ENCODE results near the gene ZNF41. TPM values are rescaled to one million over a fixed set of nuclear protein-coding genes. Genes with fewer than 3 reads are reported as not detected.
"Not testable (repeated sequence)": the region's sequence is repeated elsewhere in the genome, so short reads cannot be mapped to it uniquely, and the experiment has no call there.

The ZNF41 gene
- polyA plus RNA-seq: 1 to 10 TPM; 1.3 to 3.5 (median 2.1) TPM

- H3K27ac ChIP-seq (ENCODE audit: low read depth, low read length): peak within 1 kb of the TSS; percentile 75
- 0 to 31% (median 0%) methylated on average over 45 to 77 of the region's 77 CpGs for WGBS, 3 donors
Measured at GRCh38 chrX:47482512-47483305, at the start of gene ZNF41. ZNF41 (minus strand) TSS chrX:47483222; CDS start chrX:47467481, 15,741 bp downstream.

GRCh38 chrX:47530049-47530448, 47.0 kb upstream of the ZNF41 start:
- H3K27ac ChIP-seq (ENCODE audit: low read depth, low read length): no peak overlapping the region
- 82 to 91% (median 84%) methylated on average over 4 to 6 of the region's 6 CpGs for WGBS, 3 donors

GRCh38 chrX:47529548-47529947, 46.5 kb upstream of the ZNF41 start:
- H3K27ac ChIP-seq (ENCODE audit: low read depth, low read length): no peak overlapping the region
- whole genome bisulfite sequencing, 3 donors: 83 to 92% (median 89%) methylated on average over 6 to 8 of the region's 8 CpGs

- H3K27ac ChIP-seq (ENCODE audit: low read depth, low read length): no peak overlapping the region
- 2 to 33% (median 4%) methylated on average over 18 to 33 of the region's 34 CpGs for WGBS, 3 donors
Measured at GRCh38 chrX:47523713-47524166, 40.7 kb upstream of the ZNF41 start.

- H3K27ac ChIP-seq (ENCODE audit: low read depth, low read length): no peak overlapping the region
- WGBS, 3 donors: 0 to 19% (median 2%) methylated on average over 9 to 33 of the region's 33 CpGs
Measured at GRCh38 chrX:47523297-47523696, 40.3 kb upstream of the ZNF41 start.

GRCh38 chrX:47518144-47518543, 35.1 kb upstream of the ZNF41 start:
- H3K27ac ChIP-seq (ENCODE audit: low read depth, low read length): no peak overlapping the region
- 59 to 70% methylated on average over 3 of the region's 3 CpGs; no CpG with 5 or more reads in 1 of the 3 donors for WGBS, 3 donors

- WGBS, 3 donors: 87 to 95% (median 88%) methylated on average over 8 of the region's 8 CpGs
- no peak overlapping the region for H3K27ac ChIP-seq (ENCODE audit: low read depth, low read length)
Measured at GRCh38 chrX:47515941-47516665, 33.1 kb upstream of the ZNF41 start.

- WGBS, 3 donors: 71 to 84% (median 77%) methylated on average over 7 of the region's 7 CpGs
- H3K27ac ChIP-seq (ENCODE audit: low read depth, low read length): no peak overlapping the region
Measured at GRCh38 chrX:47514533-47515235, 31.7 kb upstream of the ZNF41 start.

- WGBS, 3 donors: 4 to 23% (median 16%) methylated on average over 5 to 42 of the region's 70 CpGs
- H3K27ac ChIP-seq (ENCODE audit: low read depth, low read length): not testable (repeated sequence)
Measured at GRCh38 chrX:47513034-47513965, 30.3 kb upstream of the ZNF41 start.

- H3K27ac ChIP-seq (ENCODE audit: low read depth, low read length): not testable (repeated sequence)
- 56 to 91% (median 68%) methylated on average over 4 to 5 of the region's 6 CpGs for WGBS, 3 donors
Measured at GRCh38 chrX:47512383-47512782, 29.4 kb upstream of the ZNF41 start.

- 43 to 83% (median 62%) methylated on average over 2 of the region's 2 CpGs for WGBS, 3 donors
- H3K27ac ChIP-seq (ENCODE audit: low read depth, low read length): no peak overlapping the region
Measured at GRCh38 chrX:47507153-47507867, 24.3 kb upstream of the ZNF41 start.

GRCh38 chrX:47503151-47503550, 20.1 kb upstream of the ZNF41 start:
- no peak overlapping the region for H3K27ac ChIP-seq (ENCODE audit: low read depth, low read length)
- WGBS, 3 donors: 63 to 87% (median 66%) methylated on average over 4 to 5 of the region's 5 CpGs

- WGBS, 3 donors: 54 to 80% (median 72%) methylated on average over 7 of the region's 7 CpGs
- H3K27ac ChIP-seq (ENCODE audit: low read depth, low read length): no peak overlapping the region
Measured at GRCh38 chrX:47502316-47503125, 19.5 kb upstream of the ZNF41 start.

GRCh38 chrX:47501226-47502074, 18.4 kb upstream of the ZNF41 start:
- 33 to 38% (median 37%) methylated on average over 7 of the region's 7 CpGs for WGBS, 3 donors
- no peak overlapping the region for H3K27ac ChIP-seq (ENCODE audit: low read depth, low read length)

- WGBS, 3 donors: 82 to 88% (median 88%) methylated on average over 5 of the region's 5 CpGs
- no peak overlapping the region for H3K27ac ChIP-seq (ENCODE audit: low read depth, low read length)
Measured at GRCh38 chrX:47500554-47500953, 17.5 kb upstream of the ZNF41 start.

GRCh38 chrX:47499293-47499692, 16.3 kb upstream of the ZNF41 start:
- H3K27ac ChIP-seq (ENCODE audit: low read depth, low read length): no peak overlapping the region
- 66 to 81% (median 81%) methylated on average over 3 of the region's 3 CpGs for WGBS, 3 donors

All from adipose tissue (tissue), 3 donors.